HG02981 (cell line): ENCODE measurements around the gene DHRSX.

Experiments used
- ATAC-seq: cut with Tn5 transposase; IDR thresholded peaks from one replicate; pipeline ENCODE4 v1.9.1; 2021; ENCODE audit warnings: mild to moderate bottlenecking, moderate library complexity; ENCODE audit not compliant: unreplicated experiment

DHRSX gene

GRCh38 chrX:2184089-2184488 lies 316.7 kb downstream of the DHRSX start:
- ATAC-seq = no peak

- ATAC-seq = no peak
Measured at GRCh38 chrX:2183193-2183725, 317.5 kb downstream of the DHRSX start.

- no peak for ATAC-seq
Measured at GRCh38 chrX:2177541-2177940, 323.2 kb downstream of the DHRSX start.

GRCh38 chrX:2176733-2177132 lies 324.0 kb downstream of the DHRSX start:
- ATAC-seq = no peak

- no peak for ATAC-seq
Measured at GRCh38 chrX:2176274-2176673, 324.5 kb downstream of the DHRSX start.

- no peak for ATAC-seq
Measured at GRCh38 chrX:2172359-2172758, 328.4 kb downstream of the DHRSX start.
